Measurements from ENCODE around the gene KCNAB2.

DNA sequence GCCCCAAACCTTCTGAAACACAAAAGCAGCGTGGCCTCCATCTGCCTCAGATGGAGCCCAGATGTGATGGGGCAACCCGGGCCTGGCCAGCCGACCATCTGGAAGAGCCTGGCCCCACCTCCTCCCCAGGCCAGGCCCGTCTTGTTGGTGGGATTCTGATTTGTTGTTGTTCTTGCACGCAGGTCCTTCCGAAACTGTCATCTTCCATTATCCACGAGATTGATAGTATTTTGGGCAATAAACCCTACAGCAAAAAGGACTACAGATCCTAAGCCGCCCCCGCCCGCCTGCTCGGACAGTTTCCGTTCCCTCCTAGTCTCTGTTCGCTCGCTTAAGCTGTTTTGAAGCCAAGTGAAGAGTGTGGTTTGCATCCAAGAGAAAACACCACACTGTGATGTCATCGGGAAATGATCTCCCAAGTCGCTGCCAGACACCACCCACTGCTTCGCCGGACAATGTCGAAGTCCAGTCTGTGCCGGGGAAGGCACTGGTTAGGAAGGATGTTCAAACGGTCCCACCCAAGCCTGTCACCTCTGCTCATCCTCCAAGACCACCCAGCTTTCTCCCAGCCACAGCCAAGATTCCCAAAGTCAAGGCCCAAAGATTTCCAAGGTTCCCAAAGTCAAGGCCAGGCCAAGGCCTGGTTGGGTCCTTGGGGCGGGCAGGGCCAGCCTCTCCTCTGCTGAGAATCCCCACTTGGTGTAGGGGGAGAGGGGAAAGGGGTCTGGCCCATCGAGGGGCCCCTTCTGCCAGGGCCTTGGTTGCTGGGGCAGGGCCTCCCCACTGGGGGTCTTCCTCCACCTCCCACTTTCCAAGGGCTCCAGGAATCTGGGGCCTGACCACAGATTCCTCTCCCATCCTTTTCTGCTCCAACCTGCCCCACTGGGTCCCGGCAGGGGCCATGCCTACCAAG is 52.9 kb downstream of the KCNAB2 start:
- no peak for TF ChIP-seq CTCF (IDR thresholded peaks at IDR 0.05; ENCODE audit: insufficient read depth, low read length)
- TF ChIP-seq, protein P1, sequence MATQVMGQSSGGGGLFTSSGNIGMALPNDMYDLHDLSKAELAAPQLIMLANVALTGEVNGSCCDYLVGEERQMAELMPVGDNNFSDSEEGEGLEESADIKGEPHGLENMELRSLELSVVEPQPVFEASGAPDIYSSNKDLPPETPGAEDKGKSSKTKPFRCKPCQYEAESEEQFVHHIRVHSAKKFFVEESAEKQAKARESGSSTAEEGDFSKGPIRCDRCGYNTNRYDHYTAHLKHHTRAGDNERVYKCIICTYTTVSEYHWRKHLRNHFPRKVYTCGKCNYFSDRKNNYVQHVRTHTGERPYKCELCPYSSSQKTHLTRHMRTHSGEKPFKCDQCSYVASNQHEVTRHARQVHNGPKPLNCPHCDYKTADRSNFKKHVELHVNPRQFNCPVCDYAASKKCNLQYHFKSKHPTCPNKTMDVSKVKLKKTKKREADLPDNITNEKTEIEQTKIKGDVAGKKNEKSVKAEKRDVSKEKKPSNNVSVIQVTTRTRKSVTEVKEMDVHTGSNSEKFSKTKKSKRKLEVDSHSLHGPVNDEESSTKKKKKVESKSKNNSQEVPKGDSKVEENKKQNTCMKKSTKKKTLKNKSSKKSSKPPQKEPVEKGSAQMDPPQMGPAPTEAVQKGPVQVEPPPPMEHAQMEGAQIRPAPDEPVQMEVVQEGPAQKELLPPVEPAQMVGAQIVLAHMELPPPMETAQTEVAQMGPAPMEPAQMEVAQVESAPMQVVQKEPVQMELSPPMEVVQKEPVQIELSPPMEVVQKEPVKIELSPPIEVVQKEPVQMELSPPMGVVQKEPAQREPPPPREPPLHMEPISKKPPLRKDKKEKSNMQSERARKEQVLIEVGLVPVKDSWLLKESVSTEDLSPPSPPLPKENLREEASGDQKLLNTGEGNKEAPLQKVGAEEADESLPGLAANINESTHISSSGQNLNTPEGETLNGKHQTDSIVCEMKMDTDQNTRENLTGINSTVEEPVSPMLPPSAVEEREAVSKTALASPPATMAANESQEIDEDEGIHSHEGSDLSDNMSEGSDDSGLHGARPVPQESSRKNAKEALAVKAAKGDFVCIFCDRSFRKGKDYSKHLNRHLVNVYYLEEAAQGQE (IDR thresholded peaks at IDR 0.05; ENCODE audit: insufficient replicate concordance, low read depth): no peak
- no peak; the same call in 1 of the 2 replicates for TF ChIP-seq POLR2AphosphoS5 (IDR thresholded peaks at IDR 0.05; ENCODE audit: low read depth)
- TF ChIP-seq SPI1 (IDR thresholded peaks at IDR 0.05; ENCODE audit: borderline replicate concordance, low read depth): no peak
- no peak for TF ChIP-seq GABPA (IDR thresholded peaks at IDR 0.05; ENCODE audit: low read depth)

Data from HL-60 (cell line).